Measurements from ENCODE around the gene SCLY. TPM values are rescaled to one million over a fixed set of nuclear protein-coding genes. Genes with fewer than 3 reads are reported as not detected.

SCLY gene
- total RNA-seq, 1 experiment from 2014 or later, result 21.7 TPM

- no peaks in the 10 kb centered on the region for H3K27me3 Mint-ChIP-seq (ENCODE audit: insufficient read depth, unreplicated experiment)
- intact Hi-C loops (cut with micrococcal nuclease; ENCODE audit: unreplicated experiment), result no loop called here
- H3K27ac Mint-ChIP-seq (ENCODE audit: unreplicated experiment), result no peak overlapping the region
- no peaks in the 10 kb centered on the region for H3K36me3 Mint-ChIP-seq (ENCODE audit: insufficient read depth, unreplicated experiment)
- CTCF ChIA-PET, result interaction anchor here (0.7 to 1.1 kb wide), 2 partner anchors 34 to 247 kb away, joined by 3 read pairs; no protein-coding TSS in a partner anchor
- TF ChIP-seq CTCF (IDR thresholded peaks at IDR 0.05; ENCODE audit: insufficient read depth in 1 of 2, low read depth in 1 of 2, low read length in 1 of 2, severe bottlenecking in 1 of 2, unreplicated experiment in 1 of 2), result no peak
- Histone ChIP-seq H3K36me3 (ENCODE audit: control insufficient read depth, insufficient read depth, low read length) (no peaks in the 10 kb centered on the region), H3K4me1 (no peaks in the 10 kb centered on the region), H3K9me3 (no peaks in the 10 kb centered on the region), H3K27me3 (replicated peaks; ENCODE audit: control insufficient read depth, insufficient read depth, low read length) (no peaks in the 10 kb centered on the region), H3K4me3 (ENCODE audit: low read depth, low read length) (no peak overlapping the region)
- DNase-seq, result no peak
- POLR2A ChIA-PET, result no interaction called here
- BruUV-seq (replicated peaks), result no TSS peak
- H3K4me1 Mint-ChIP-seq (ENCODE audit: low read depth, unreplicated experiment), result no peaks in the 10 kb centered on the region
- H3K4me3 Mint-ChIP-seq (ENCODE audit: unreplicated experiment), result no peak overlapping the region
- no peaks in the 10 kb centered on the region for H3K9me3 Mint-ChIP-seq (ENCODE audit: unreplicated experiment)
Measured at GRCh38 chr2:238105506-238106338, 44.9 kb downstream of the SCLY start.

GRCh38 chr2:238106339-238106697 is 45.5 kb downstream of the SCLY start:
- H3K36me3 ChIP-seq (ENCODE audit: control insufficient read depth, insufficient read depth, low read length), result no peaks in the 10 kb centered on the region
- Mint-ChIP-seq H3K27me3 (ENCODE audit: insufficient read depth, unreplicated experiment) (no peaks in the 10 kb centered on the region), H3K36me3 (ENCODE audit: insufficient read depth, unreplicated experiment) (no peaks in the 10 kb centered on the region), H3K4me1 (ENCODE audit: low read depth, unreplicated experiment) (no peaks in the 10 kb centered on the region), H3K4me3 (ENCODE audit: unreplicated experiment) (no peak overlapping the region), H3K9me3 (ENCODE audit: unreplicated experiment) (no peaks in the 10 kb centered on the region), H3K27ac (ENCODE audit: unreplicated experiment) (no peak overlapping the region)
- H3K9me3 ChIP-seq, result no peaks in the 10 kb centered on the region
- H3K27me3 ChIP-seq (replicated peaks; ENCODE audit: control insufficient read depth, insufficient read depth, low read length), result no peaks in the 10 kb centered on the region
- no peak overlapping the region for H3K4me3 ChIP-seq (ENCODE audit: low read depth, low read length)
- intact Hi-C loops (cut with micrococcal nuclease; ENCODE audit: unreplicated experiment), result no loop called here
- ChIA-PET CTCF (interaction anchor here (1.1 kb wide), 1 partner anchor 248 kb away, joined by 3 read pairs; no protein-coding TSS in a partner anchor), POLR2A (no interaction called here)
- BruUV-seq (replicated peaks), result no TSS peak
- DNase-seq, result no peak
- no peaks in the 10 kb centered on the region for H3K4me1 ChIP-seq
- TF ChIP-seq CTCF (IDR thresholded peaks at IDR 0.05; ENCODE audit: insufficient read depth in 1 of 2, low read depth in 1 of 2, low read length in 1 of 2, severe bottlenecking in 1 of 2, unreplicated experiment in 1 of 2), result peak in 1 of 2 experiments; percentile 2

- POLR2A ChIA-PET, result no interaction called here
- TF ChIP-seq CTCF (IDR thresholded peaks at IDR 0.05; ENCODE audit: insufficient read depth in 1 of 2, low read depth in 1 of 2, low read length in 1 of 2, severe bottlenecking in 1 of 2, unreplicated experiment in 1 of 2), result no peak
- Mint-ChIP-seq H3K27ac (ENCODE audit: unreplicated experiment) (no peak overlapping the region), H3K4me3 (ENCODE audit: unreplicated experiment) (no peak overlapping the region), H3K4me1 (ENCODE audit: low read depth, unreplicated experiment) (no peaks in the 10 kb centered on the region), H3K9me3 (ENCODE audit: unreplicated experiment) (no peaks in the 10 kb centered on the region), H3K36me3 (ENCODE audit: insufficient read depth, unreplicated experiment) (no peaks in the 10 kb centered on the region), H3K27me3 (ENCODE audit: insufficient read depth, unreplicated experiment) (no peaks in the 10 kb centered on the region)
- CTCF ChIA-PET, result interaction anchor here (1.1 kb wide), 1 partner anchor 248 kb away, joined by 3 read pairs; no protein-coding TSS in a partner anchor
- no peaks in the 10 kb centered on the region for H3K27me3 ChIP-seq (replicated peaks; ENCODE audit: control insufficient read depth, insufficient read depth, low read length)
- no peak overlapping the region for H3K4me3 ChIP-seq (ENCODE audit: low read depth, low read length)
- intact Hi-C loops (cut with micrococcal nuclease; ENCODE audit: unreplicated experiment), result no loop called here
- no peaks in the 10 kb centered on the region for H3K36me3 ChIP-seq (ENCODE audit: control insufficient read depth, insufficient read depth, low read length)
- no TSS peak for BruUV-seq (replicated peaks)
- H3K9me3 ChIP-seq, result no peaks in the 10 kb centered on the region
- H3K4me1 ChIP-seq, result no peaks in the 10 kb centered on the region
- no peak for DNase-seq
Measured at GRCh38 chr2:238106698-238107524, 46.1 kb downstream of the SCLY start.

All from Caco-2 (cell line).